PC-9 (cell line): ENCODE measurements around the gene PADI6. TPM values are rescaled to one million over a fixed set of nuclear protein-coding genes. Genes with fewer than 3 reads are reported as not detected.

Source experiments
- BruUV-seq: library from RNA; stranded (reverse); fragments of 400-500 nt; replicated peaks from 2 replicates; lab custom pipeline; 2021; lab: Mats Ljungman, UMichigan
- CTCF ChIA-PET: fragments of 300-600 bp; sonication (Branson Sonifier 250); formaldehyde crosslinking; loops from one replicate; lab custom pipeline; 2022; ENCODE audit warnings: antibody characterized with exemption; lab: Charles Lee
- POLR2A ChIA-PET: fragments of 300-600 bp; sonication (Branson Sonifier 250); formaldehyde crosslinking; loops from one replicate; lab custom pipeline; 2022; ENCODE audit warnings: antibody characterized with exemption; ENCODE audit not compliant: unreplicated experiment; lab: Charles Lee
- DNase-seq, 2 experiments: peaks; one replicate each; pipeline versions ENCODE4 v3.0.0 to v3.0.0-alpha.2; 2015 to 2022; ENCODE audit warnings: mixed read lengths in 1 of 2
- H2AFZ ChIP-seq: fragments of 200-600 bp; sonication (generic); 2 replicates; pipeline ENCODE4 v1.8.1; 2017; ENCODE audit warnings: antibody characterized with exemption
- H3F3A ChIP-seq: fragments of 200-600 bp; sonication (generic); 2 replicates; pipeline ENCODE4 v1.8.1; 2017; ENCODE audit warnings: antibody characterized with exemption, mild to moderate bottlenecking, low read depth; ENCODE audit not compliant: insufficient read depth
- H3K27ac ChIP-seq: fragments of 200-600 bp; sonication (generic); 2 replicates; pipeline ENCODE4 v1.6.1; 2016; ENCODE audit warnings: mixed run types
- H3K27me3 ChIP-seq: fragments of 200-600 bp; sonication (generic); 2 replicates; pipeline ENCODE4 v1.6.1; 2016; ENCODE audit warnings: low read depth, mixed run types; ENCODE audit not compliant: insufficient read depth
- H3K36me3 ChIP-seq: fragments of 200-600 bp; sonication (generic); 2 replicates; pipeline ENCODE4 v1.6.1; 2016; ENCODE audit warnings: low read depth, mixed run types
- H3K4me1 ChIP-seq: fragments of 200-600 bp; sonication (generic); replicated peaks from 2 replicates; pipeline ENCODE4 v1.6.1; 2016; ENCODE audit warnings: mixed run types; ENCODE audit not compliant: insufficient read depth
- H3K4me2 ChIP-seq: fragments of 200-600 bp; sonication (generic); 2 replicates; pipeline ENCODE4 v1.6.1; 2017; ENCODE audit warnings: mixed run types
- H3K4me3 ChIP-seq: fragments of 200-600 bp; sonication (generic); 2 replicates; pipeline ENCODE4 v1.6.1; 2016; ENCODE audit warnings: mixed run types
- H3K79me2 ChIP-seq: fragments of 200-600 bp; sonication (generic); 2 replicates; pipeline ENCODE4 v1.6.1; 2017; ENCODE audit warnings: low read depth, mixed run types
- H3K9me2 ChIP-seq: fragments of 200-600 bp; sonication (generic); 2 replicates; pipeline ENCODE4 v1.8.1; 2017; ENCODE audit warnings: mild to moderate bottlenecking; ENCODE audit not compliant: insufficient read depth
- H3K9me3 ChIP-seq: fragments of 200-600 bp; sonication (generic); 2 replicates; pipeline ENCODE4 v1.8.1; 2016; ENCODE audit warnings: low read depth; ENCODE audit not compliant: insufficient read depth
- H4K20me1 ChIP-seq: fragments of 200-600 bp; sonication (generic); 2 replicates; pipeline ENCODE4 v1.8.1; 2017; ENCODE audit not compliant: insufficient read depth
- CTCF ChIP-seq: fragments of 200-600 bp; sonication (generic); conservative IDR thresholded peaks from 2 replicates; pipeline ENCODE4 v1.6.1; 2017; ENCODE audit warnings: mixed run types, antibody characterized with exemption, mild to moderate bottlenecking, moderate library complexity
- EZH2 ChIP-seq: fragments of 200-600 bp; sonication (generic); IDR thresholded peaks from 2 replicates; pipeline ENCODE4 v1.8.0; 2017; ENCODE audit warnings: antibody characterized with exemption, low read depth
- intact Hi-C: fragments of 100-400 bp; cut with micrococcal nuclease; formaldehyde crosslinking; loops from one replicate; pipeline ENCODE4 v1.10.0; 2022; ENCODE audit not compliant: unreplicated experiment
- total RNA-seq: library from RNA; stranded (reverse); gene quantifications from 2 replicates; pipeline ENCODE4 v1.2.3, GENCODE V29; 2021

Gene PADI6
- total RNA-seq, 1 experiment from 2014 or later, result 0.20 TPM

- POLR2A ChIA-PET, result no interaction called here
- no peak for DNase-seq
- H3K4me3 ChIP-seq, result no peak overlapping the region
Observed at GRCh38 chr1:17375651-17376050, 3.7 kb downstream of the PADI6 start.

GRCh38 chr1:17377325-17377953 is 5.4 kb downstream of the PADI6 start:
- Histone ChIP-seq H3K27ac (0 out of 2 replicates have a peak overlapping the region, but pooled peaks have one; percentile 43), H3K79me2 (no peaks in the 10 kb centered on the region), H4K20me1 (no peaks in the 10 kb centered on the region), H3K27me3 (no peaks in the 10 kb centered on the region), H3K4me3 (no peak overlapping the region), H3K9me2 (no peaks in the 10 kb centered on the region), H3K36me3 (no peaks in the 10 kb centered on the region), H3K9me3 (no peaks in the 10 kb centered on the region), H2AFZ (peak overlapping the region; percentile 72), H3K4me1 (peaks cover 13% of the 10 kb centered on the region), H3F3A (peaks cover 8% of the 10 kb centered on the region), H3K4me2 (peak overlapping the region; percentile 61)
- CTCF ChIA-PET, result no interaction called here
- BruUV-seq, result no TSS peak
- DNase-seq, result peak; percentile 44 to 80
- POLR2A ChIA-PET, result interaction anchor here (0.5 to 0.7 kb wide), 4 partner anchors 8 to 1887 kb away, joined by 3 to 6 read pairs (median 4); no protein-coding TSS in a partner anchor
- intact Hi-C loops, result no loop called here
- TF ChIP-seq EZH2, result no peak
- no peak for TF ChIP-seq CTCF

More at GRCh38 chr1:17375651-17376050, 3.7 kb downstream of the PADI6 start:
- H3K27ac ChIP-seq, result no peak overlapping the region
- peaks cover 8% of the 10 kb centered on the region for H3F3A ChIP-seq
- H3K36me3 ChIP-seq, result no peaks in the 10 kb centered on the region
- H2AFZ ChIP-seq, result no peak overlapping the region
- H3K27me3 ChIP-seq, result no peaks in the 10 kb centered on the region
- TF ChIP-seq CTCF, result no peak
- CTCF ChIA-PET, result no interaction called here
- H3K79me2 ChIP-seq, result no peaks in the 10 kb centered on the region
- H3K9me3 ChIP-seq, result no peaks in the 10 kb centered on the region
- peaks cover 20% of the 10 kb centered on the region for H3K4me1 ChIP-seq
- BruUV-seq, result no TSS peak
- no peak overlapping the region for H3K4me2 ChIP-seq
- H3K9me2 ChIP-seq, result no peaks in the 10 kb centered on the region
- intact Hi-C loops, result no loop called here
- H4K20me1 ChIP-seq, result no peaks in the 10 kb centered on the region

GRCh38 chr1:17381161-17381560 is 9.2 kb downstream of the PADI6 start:
- no peak for DNase-seq
- CTCF ChIA-PET, result no interaction called here
- TF ChIP-seq EZH2 (no peak), CTCF (no peak)

More at GRCh38 chr1:17381161-17381560, 9.2 kb downstream of the PADI6 start:
- no peaks in the 10 kb centered on the region for H3K9me2 ChIP-seq
- H3K79me2 ChIP-seq, result no peaks in the 10 kb centered on the region
- no peak overlapping the region for H3K27ac ChIP-seq
- BruUV-seq, result no TSS peak
- no peaks in the 10 kb centered on the region for H3K36me3 ChIP-seq
- H3K9me3 ChIP-seq, result no peaks in the 10 kb centered on the region
- peaks cover 8% of the 10 kb centered on the region for H3F3A ChIP-seq
- H3K4me3 ChIP-seq, result no peak overlapping the region
- H3K4me2 ChIP-seq, result no peak overlapping the region
- H4K20me1 ChIP-seq, result no peaks in the 10 kb centered on the region
- no peaks in the 10 kb centered on the region for H3K27me3 ChIP-seq
- H2AFZ ChIP-seq, result no peak overlapping the region
- H3K4me1 ChIP-seq, result peaks cover 13% of the 10 kb centered on the region
- intact Hi-C loops, result no loop called here
- POLR2A ChIA-PET, result no interaction called here
